SK-N-SH (cell line): ENCODE data around the gene DNHD1. TPM values are rescaled to one million over a fixed set of nuclear protein-coding genes. Genes with fewer than 3 reads are reported as not detected.
A peak's percentile ranks its signal among the peaks of the same experiment; 100 is the strongest.

ENCODE experiments used
- CHD2 ChIP-seq: fragments of 150-350 bp; IDR thresholded peaks from 2 replicates; pipeline ENCODE4 v1.6.1; 2018; ENCODE audit warnings: low read length; ENCODE audit not compliant: partially characterized antibody
- ELF1 ChIP-seq: IDR thresholded peaks from 2 replicates; pipeline ENCODE4 v1.4.0; 2012
- EP300 ChIP-seq, 2 experiments: IDR thresholded peaks; 2 replicates each; pipeline versions ENCODE4 v1.4.0 to v1.6.1; 2012; ENCODE audit warnings: borderline replicate concordance in 1 of 2, low read depth in 1 of 2, low read length in 1 of 2
- EZH2phosphoT487 ChIP-seq: fragments of 200-600 bp; sonication (generic); IDR thresholded peaks from 2 replicates; pipeline ENCODE4 v1.6.1; 2017; ENCODE audit warnings: low read depth, mixed run types, mild to moderate bottlenecking, antibody characterized with exemption, moderate library complexity, borderline replicate concordance
- FOSL2 ChIP-seq: IDR thresholded peaks from 2 replicates; pipeline ENCODE4 v1.4.0; 2012; ENCODE audit warnings: low read depth, mild to moderate bottlenecking, moderate library complexity, borderline replicate concordance
- FOXJ3 ChIP-seq: sonication (generic); formaldehyde crosslinking; IDR thresholded peaks from 2 replicates; pipeline ENCODE4 v1.5.1; 2020; ENCODE audit warnings: mild to moderate bottlenecking, missing genetic modification reagents
- GABPA ChIP-seq: IDR thresholded peaks from 2 replicates; pipeline ENCODE4 v1.4.0; 2012; ENCODE audit warnings: low read depth, mild to moderate bottlenecking
- IRF3 ChIP-seq: fragments of 150-350 bp; IDR thresholded peaks from 2 replicates; pipeline ENCODE4 v1.6.1; 2016; ENCODE audit warnings: mild to moderate bottlenecking, low read depth, low read length
- MEF2A ChIP-seq: IDR thresholded peaks from 2 replicates; pipeline ENCODE4 v1.4.0; 2012; ENCODE audit warnings: low read depth, borderline replicate concordance
- MXI1 ChIP-seq: IDR thresholded peaks from 2 replicates; pipeline ENCODE4 v1.6.1; 2012; ENCODE audit warnings: mild to moderate bottlenecking, low read depth, low read length, improper control_type of control experiment
- NRF1 ChIP-seq: IDR thresholded peaks from 2 replicates; pipeline ENCODE4 v1.6.1; 2012; ENCODE audit warnings: low read depth, mild to moderate bottlenecking, low read length
- PBX3 ChIP-seq: IDR thresholded peaks from 2 replicates; pipeline ENCODE4; 2012
- RCOR1 ChIP-seq: fragments of 150-350 bp; IDR thresholded peaks from 2 replicates; pipeline ENCODE4 v1.6.1; 2017; ENCODE audit warnings: antibody characterized with exemption, low read length
- RFX5 ChIP-seq: IDR thresholded peaks from 2 replicates; pipeline ENCODE4 v1.6.1; 2012; ENCODE audit warnings: mild to moderate bottlenecking, improper control_type of control experiment, low read length
- RXRA ChIP-seq: IDR thresholded peaks from 2 replicates; pipeline ENCODE4 v1.4.0; 2012; ENCODE audit warnings: low read depth, mild to moderate bottlenecking, borderline replicate concordance
- SIN3A ChIP-seq: IDR thresholded peaks from 2 replicates; pipeline ENCODE4 v1.6.1; 2012; ENCODE audit warnings: low read depth, mild to moderate bottlenecking, low read length, moderate library complexity, borderline replicate concordance
- TEAD4 ChIP-seq: IDR thresholded peaks from 2 replicates; pipeline ENCODE4 v1.4.0; 2012; ENCODE audit warnings: mild to moderate bottlenecking, borderline replicate concordance; ENCODE audit not compliant: insufficient read depth
- YY1 ChIP-seq: IDR thresholded peaks from 2 replicates; pipeline ENCODE4 v1.4.0; 2012; ENCODE audit warnings: low read depth, mild to moderate bottlenecking
- polyA plus RNA-seq, 3 experiments: library from polyadenylated mRNA; depleted of rRNA; stranded (reverse); fragments of >200 nt; gene quantifications; 2 replicates each; pipeline ENCODE4 v1.2.3, GENCODE V29; 2012
- TF ChIP-seq, protein P1 (sequence below): IDR thresholded peaks from 2 replicates; pipeline ENCODE4 v1.4.0; 2012; ENCODE audit warnings: low read depth, borderline replicate concordance
- TF ChIP-seq, protein P2 (sequence below): IDR thresholded peaks from 2 replicates; pipeline ENCODE4 v1.4.0; 2012; ENCODE audit warnings: low read depth
- TF ChIP-seq, protein P3 (sequence below): IDR thresholded peaks from 2 replicates; pipeline ENCODE4 v1.4.0; 2012; ENCODE audit warnings: low read depth, borderline replicate concordance
- TF ChIP-seq, protein P4 (sequence below): fragments of 150-350 bp; IDR thresholded peaks from 2 replicates; pipeline ENCODE4 v1.6.1; 2017; ENCODE audit warnings: antibody characterized with exemption, low read length, low read depth, borderline replicate concordance

The DNHD1 gene
- polyA plus RNA-seq, 1 of the 3 experiments (the other 2 are of a cell fraction), result 5.3 TPM

DNA sequence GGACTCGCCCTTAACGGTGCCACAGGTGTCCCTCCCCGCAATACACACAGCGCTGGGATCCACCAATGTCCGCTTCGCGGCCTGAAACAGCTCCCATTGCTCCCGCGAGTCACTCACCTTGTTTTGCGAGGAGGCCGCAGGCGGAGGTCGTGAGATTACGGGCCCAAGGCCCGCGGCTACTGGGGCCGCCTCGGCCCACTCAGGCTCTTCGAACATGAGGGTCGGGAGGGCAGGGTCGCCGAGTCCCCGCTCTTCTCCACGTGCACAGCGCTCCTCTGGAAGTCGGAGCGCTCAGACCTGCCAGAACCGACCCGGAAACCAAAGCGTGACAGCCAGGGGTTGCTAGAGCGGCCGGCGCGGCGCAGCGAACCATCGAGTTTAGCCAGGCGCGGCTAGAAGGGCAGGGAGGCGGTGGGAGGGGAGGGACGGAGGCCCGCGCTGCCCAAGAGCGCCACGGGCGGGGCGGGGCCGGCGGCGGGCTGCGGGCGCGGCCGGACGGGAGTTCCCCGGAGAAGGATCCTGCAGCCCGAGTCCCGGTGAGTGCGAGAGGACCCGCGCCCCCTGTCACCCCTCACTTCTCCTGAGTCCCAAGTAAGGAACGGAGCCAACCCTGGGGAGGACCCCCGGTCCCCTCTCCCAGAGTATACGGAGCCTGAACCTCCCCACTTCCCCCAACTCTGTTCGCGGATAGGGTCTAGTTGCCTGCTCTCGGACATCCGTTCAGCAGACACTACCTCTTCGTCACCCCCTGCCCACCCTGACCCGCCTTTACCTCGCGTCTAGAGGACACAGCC is 106.4 kb downstream of the DNHD1 start, which contains the start of the genes ILK and RRP8 (continued):
- TF ChIP-seq, protein P1, sequence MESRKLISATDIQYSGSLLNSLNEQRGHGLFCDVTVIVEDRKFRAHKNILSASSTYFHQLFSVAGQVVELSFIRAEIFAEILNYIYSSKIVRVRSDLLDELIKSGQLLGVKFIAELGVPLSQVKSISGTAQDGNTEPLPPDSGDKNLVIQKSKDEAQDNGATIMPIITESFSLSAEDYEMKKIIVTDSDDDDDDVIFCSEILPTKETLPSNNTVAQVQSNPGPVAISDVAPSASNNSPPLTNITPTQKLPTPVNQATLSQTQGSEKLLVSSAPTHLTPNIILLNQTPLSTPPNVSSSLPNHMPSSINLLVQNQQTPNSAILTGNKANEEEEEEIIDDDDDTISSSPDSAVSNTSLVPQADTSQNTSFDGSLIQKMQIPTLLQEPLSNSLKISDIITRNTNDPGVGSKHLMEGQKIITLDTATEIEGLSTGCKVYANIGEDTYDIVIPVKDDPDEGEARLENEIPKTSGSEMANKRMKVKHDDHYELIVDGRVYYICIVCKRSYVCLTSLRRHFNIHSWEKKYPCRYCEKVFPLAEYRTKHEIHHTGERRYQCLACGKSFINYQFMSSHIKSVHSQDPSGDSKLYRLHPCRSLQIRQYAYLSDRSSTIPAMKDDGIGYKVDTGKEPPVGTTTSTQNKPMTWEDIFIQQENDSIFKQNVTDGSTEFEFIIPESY, result peak; percentile 84; the same call in 1 of the 2 replicates
- TF ChIP-seq NRF1, result peak; percentile 26; the same call in 1 of the 2 replicates
- TF ChIP-seq FOSL2, result no peak; the same call in 1 of the 2 replicates
- peak; percentile 99 for TF ChIP-seq SIN3A
- TF ChIP-seq IRF3, result no peak
- TF ChIP-seq, protein P2, sequence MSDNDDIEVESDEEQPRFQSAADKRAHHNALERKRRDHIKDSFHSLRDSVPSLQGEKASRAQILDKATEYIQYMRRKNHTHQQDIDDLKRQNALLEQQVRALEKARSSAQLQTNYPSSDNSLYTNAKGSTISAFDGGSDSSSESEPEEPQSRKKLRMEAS, result peak; percentile 97
- peak; percentile 77 for TF ChIP-seq CHD2
- no peak for TF ChIP-seq EZH2phosphoT487
- TF ChIP-seq TEAD4, result no peak
- TF ChIP-seq MEF2A, result no peak
- TF ChIP-seq ELF1, result peak; percentile 91
- TF ChIP-seq RFX5, result peak; percentile 75; the same call in 1 of the 2 replicates
- peak; percentile 70; the same call in 1 of the 2 replicates for TF ChIP-seq FOXJ3 (CRISPR knock-in tag)
- no peak; the same call in 1 of the 2 replicates for TF ChIP-seq YY1
- TF ChIP-seq, protein P3, sequence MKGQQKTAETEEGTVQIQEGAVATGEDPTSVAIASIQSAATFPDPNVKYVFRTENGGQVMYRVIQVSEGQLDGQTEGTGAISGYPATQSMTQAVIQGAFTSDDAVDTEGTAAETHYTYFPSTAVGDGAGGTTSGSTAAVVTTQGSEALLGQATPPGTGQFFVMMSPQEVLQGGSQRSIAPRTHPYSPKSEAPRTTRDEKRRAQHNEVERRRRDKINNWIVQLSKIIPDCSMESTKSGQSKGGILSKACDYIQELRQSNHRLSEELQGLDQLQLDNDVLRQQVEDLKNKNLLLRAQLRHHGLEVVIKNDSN, result no peak; the same call in 1 of the 2 replicates
- no peak for TF ChIP-seq RXRA
- TF ChIP-seq MXI1, result peak; percentile 99
- TF ChIP-seq, protein P4, sequence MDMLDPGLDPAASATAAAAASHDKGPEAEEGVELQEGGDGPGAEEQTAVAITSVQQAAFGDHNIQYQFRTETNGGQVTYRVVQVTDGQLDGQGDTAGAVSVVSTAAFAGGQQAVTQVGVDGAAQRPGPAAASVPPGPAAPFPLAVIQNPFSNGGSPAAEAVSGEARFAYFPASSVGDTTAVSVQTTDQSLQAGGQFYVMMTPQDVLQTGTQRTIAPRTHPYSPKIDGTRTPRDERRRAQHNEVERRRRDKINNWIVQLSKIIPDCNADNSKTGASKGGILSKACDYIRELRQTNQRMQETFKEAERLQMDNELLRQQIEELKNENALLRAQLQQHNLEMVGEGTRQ, result no peak
- TF ChIP-seq EP300 (IDR thresholded peaks at IDR 0.05; ENCODE audit: borderline replicate concordance in 1 of 2, low read depth in 1 of 2, low read length in 1 of 2), result peak; percentile 8 to 35; a peak in 2 of 4 replicates
- TF ChIP-seq PBX3, result peak; percentile 70
- TF ChIP-seq GABPA, result peak; percentile 76
- 0 out of 2 replicates have a peak, but pooled peaks have one; percentile 34 for TF ChIP-seq RCOR1
